HCT116 (cell line): ENCODE data around the gene MED25.

Source experiments
- CBX3 ChIP-seq: IDR thresholded peaks from 2 replicates; pipeline ENCODE4 v1.6.1; 2012; ENCODE audit warnings: low read depth
- CEBPB ChIP-seq: IDR thresholded peaks from 2 replicates; pipeline ENCODE4 v1.6.1; 2012; ENCODE audit warnings: low read depth
- EZH2 ChIP-seq: fragments of 200-600 bp; sonication (generic); IDR thresholded peaks from 2 replicates; pipeline ENCODE4 v1.6.1; 2017; ENCODE audit warnings: antibody characterized with exemption, mixed run types
- EZH2phosphoT487 ChIP-seq: fragments of 200-600 bp; IDR thresholded peaks from 2 replicates; pipeline ENCODE4 v1.6.1; 2018; ENCODE audit warnings: antibody characterized with exemption, borderline replicate concordance
- POLR2A ChIP-seq: IDR thresholded peaks from 2 replicates; pipeline ENCODE4 v1.7.0; 2011; ENCODE audit warnings: borderline replicate concordance; ENCODE audit not compliant: insufficient read depth, insufficient read length; ENCODE audit errors: extremely low read depth
- POLR2AphosphoS5 ChIP-seq: IDR thresholded peaks from 2 replicates; pipeline ENCODE4 v1.6.1; 2011; ENCODE audit warnings: mild to moderate bottlenecking, low read depth, low read length, moderate library complexity
- SIN3A ChIP-seq: IDR thresholded peaks from 2 replicates; pipeline ENCODE4 v1.6.1; 2012; ENCODE audit warnings: low read depth
- ZFX ChIP-seq: fragments of 450-650 bp; IDR thresholded peaks from 2 replicates; pipeline ENCODE4 v1.6.1; 2017
- ZNF274 ChIP-seq: fragments of 200-500 bp; sonication (Bioruptor generic); IDR thresholded peaks from 2 replicates; pipeline ENCODE4 v1.6.1; 2014; ENCODE audit warnings: mild to moderate bottlenecking, low read depth, low read length, inconsistent platforms
- TF ChIP-seq, protein P1 (sequence below), 3 experiments: fragments of 200-600 bp in 1 of 3; sonication (generic) in 1 of 3; IDR thresholded peaks in 2 of 3; conservative IDR thresholded peaks in 1 of 3; 2 replicates each; pipeline ENCODE4 v1.5.1; 2012 to 2017; ENCODE audit warnings: low read depth in 2 of 3, low read length in 2 of 3, antibody characterized with exemption in 1 of 3, borderline replicate concordance in 1 of 3, control low read depth in 1 of 3, mild to moderate bottlenecking in 1 of 3, mixed read lengths in 1 of 3, mixed run types in 1 of 3, moderate library complexity in 1 of 3; ENCODE audit not compliant: insufficient read depth in 1 of 3
- TF ChIP-seq, protein P2 (sequence below): IDR thresholded peaks from 2 replicates; pipeline ENCODE4 v1.6.1; 2012

- TF ChIP-seq, protein P1, sequence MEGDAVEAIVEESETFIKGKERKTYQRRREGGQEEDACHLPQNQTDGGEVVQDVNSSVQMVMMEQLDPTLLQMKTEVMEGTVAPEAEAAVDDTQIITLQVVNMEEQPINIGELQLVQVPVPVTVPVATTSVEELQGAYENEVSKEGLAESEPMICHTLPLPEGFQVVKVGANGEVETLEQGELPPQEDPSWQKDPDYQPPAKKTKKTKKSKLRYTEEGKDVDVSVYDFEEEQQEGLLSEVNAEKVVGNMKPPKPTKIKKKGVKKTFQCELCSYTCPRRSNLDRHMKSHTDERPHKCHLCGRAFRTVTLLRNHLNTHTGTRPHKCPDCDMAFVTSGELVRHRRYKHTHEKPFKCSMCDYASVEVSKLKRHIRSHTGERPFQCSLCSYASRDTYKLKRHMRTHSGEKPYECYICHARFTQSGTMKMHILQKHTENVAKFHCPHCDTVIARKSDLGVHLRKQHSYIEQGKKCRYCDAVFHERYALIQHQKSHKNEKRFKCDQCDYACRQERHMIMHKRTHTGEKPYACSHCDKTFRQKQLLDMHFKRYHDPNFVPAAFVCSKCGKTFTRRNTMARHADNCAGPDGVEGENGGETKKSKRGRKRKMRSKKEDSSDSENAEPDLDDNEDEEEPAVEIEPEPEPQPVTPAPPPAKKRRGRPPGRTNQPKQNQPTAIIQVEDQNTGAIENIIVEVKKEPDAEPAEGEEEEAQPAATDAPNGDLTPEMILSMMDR (IDR thresholded peaks at IDR 0.05 in 2 of 3, conservative IDR thresholded peaks at IDR 0.05 in 1 of 3; ENCODE audit: borderline replicate concordance in 1 of 3, insufficient read depth in 1 of 3, low read depth in 2 of 3, low read length in 2 of 3): no peak
- TF ChIP-seq POLR2AphosphoS5 (no peak), EZH2 (no peak), EZH2phosphoT487 (no peak), POLR2A (no peak), CBX3 (no peak), SIN3A (no peak), ZNF274 (no peak), ZFX (no peak), CEBPB (no peak)
- TF ChIP-seq, protein P2, sequence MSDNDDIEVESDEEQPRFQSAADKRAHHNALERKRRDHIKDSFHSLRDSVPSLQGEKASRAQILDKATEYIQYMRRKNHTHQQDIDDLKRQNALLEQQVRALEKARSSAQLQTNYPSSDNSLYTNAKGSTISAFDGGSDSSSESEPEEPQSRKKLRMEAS: no peak
Observed at GRCh38 chr19:49802836-49803528, 15.1 kb upstream of the MED25 start.
